IMR-90 (cell line): Measurements from ENCODE around the gene B4GALNT3. TPM values are rescaled to one million over a fixed set of nuclear protein-coding genes. Genes with fewer than 3 reads are reported as not detected.

ENCODE experiments used
- ATAC-seq: fragments of 200-7000 bp; cut with Tn5 transposase; 2 replicates; pipeline ENCODE4 v1.9.1; 2020; ENCODE audit warnings: low read depth, mild to moderate bottlenecking, moderate library complexity
- BruUV-seq: library from RNA; stranded (reverse); fragments of 400-500 nt; replicated peaks from 2 replicates; lab custom pipeline; 2021; lab: Mats Ljungman, UMichigan
- CTCF ChIA-PET: fragments of 300-600 bp; formaldehyde crosslinking; extraction: SDS; loops from one replicate; lab custom pipeline; 2021; ENCODE audit warnings: antibody characterized with exemption; lab: Yijun Ruan, JAX
- POLR2A ChIA-PET: fragments of 300-600 bp; sonication (Branson Sonifier 250); formaldehyde crosslinking; loops from one replicate; lab custom pipeline; 2022; ENCODE audit warnings: antibody characterized with exemption; ENCODE audit not compliant: unreplicated experiment; lab: Charles Lee
- DNase-seq: peaks from one replicate; pipeline ENCODE4 v3.0.0; 2013
- H2AFZ ChIP-seq: replicated peaks from 2 replicates; pipeline ENCODE3; 2013; ENCODE audit warnings: low read length, mild to moderate bottlenecking; ENCODE audit not compliant: poor library complexity
- H2AK5ac ChIP-seq: 2 replicates; pipeline ENCODE4 v1.6.1; 2013; ENCODE audit warnings: low read depth, low read length, inconsistent platforms
- H2AK9ac ChIP-seq: replicated peaks from 2 replicates; pipeline ENCODE3; 2013; ENCODE audit warnings: mild to moderate bottlenecking, low read depth, low read length, moderate library complexity; ENCODE audit not compliant: poor library complexity
- H2BK120ac ChIP-seq: 2 replicates; pipeline ENCODE4 v1.6.1; 2013; ENCODE audit warnings: low read depth, low read length, inconsistent platforms
- H2BK15ac ChIP-seq: 3 replicates; pipeline ENCODE4 v1.6.1; 2013; ENCODE audit warnings: low read depth, low read length, inconsistent platforms
- H2BK20ac ChIP-seq: 2 replicates; pipeline ENCODE4 v1.6.1; 2013; ENCODE audit warnings: low read depth, mild to moderate bottlenecking, inconsistent platforms, low read length, moderate library complexity
- H2BK5ac ChIP-seq: 2 replicates; pipeline ENCODE4 v1.6.1; 2013; ENCODE audit warnings: mild to moderate bottlenecking, low read depth, low read length, inconsistent platforms; ENCODE audit not compliant: poor library complexity, severe bottlenecking
- H3K14ac ChIP-seq: replicated peaks from 2 replicates; pipeline ENCODE4 v1.6.1; 2013; ENCODE audit warnings: low read depth, low read length, inconsistent platforms
- H3K18ac ChIP-seq: 2 replicates; pipeline ENCODE4 v1.6.1; 2013; ENCODE audit warnings: low read depth, low read length, control low read depth
- H3K23ac ChIP-seq: 2 replicates; pipeline ENCODE4 v1.6.1; 2013; ENCODE audit warnings: low read depth, low read length, inconsistent platforms
- H3K27ac ChIP-seq: 2 replicates; pipeline ENCODE4 v1.5.1; 2013; ENCODE audit warnings: mild to moderate bottlenecking, control low read depth, low read length; ENCODE audit not compliant: insufficient read depth
- H3K27me3 ChIP-seq: 2 replicates; pipeline ENCODE4 v1.6.1; 2013; ENCODE audit warnings: low read length; ENCODE audit not compliant: control insufficient read depth, insufficient read depth
- H3K36me3 ChIP-seq: 2 replicates; pipeline ENCODE4 v1.6.1; 2013; ENCODE audit warnings: low read length, mixed read lengths; ENCODE audit not compliant: control insufficient read depth, insufficient read depth
- H3K4ac ChIP-seq: 2 replicates; pipeline ENCODE4 v1.6.1; 2013; ENCODE audit warnings: low read depth, low read length, inconsistent platforms
- H3K4me1 ChIP-seq: 2 replicates; pipeline ENCODE4 v1.6.1; 2013; ENCODE audit warnings: low read length, mixed read lengths; ENCODE audit not compliant: control insufficient read depth, insufficient read depth
- H3K4me2 ChIP-seq: 2 replicates; pipeline ENCODE4 v1.6.1; 2013; ENCODE audit warnings: low read depth, mild to moderate bottlenecking, control low read depth, low read length, moderate library complexity
- H3K4me3 ChIP-seq: 2 replicates; pipeline ENCODE4 v1.5.1; 2013; ENCODE audit warnings: low read depth, mild to moderate bottlenecking, control low read depth, low read length, moderate library complexity; ENCODE audit not compliant: insufficient read depth
- H3K56ac ChIP-seq: 2 replicates; pipeline ENCODE4 v1.6.1; 2013; ENCODE audit warnings: low read length, inconsistent platforms; ENCODE audit not compliant: insufficient read depth; ENCODE audit errors: extremely low read depth
- H3K79me1 ChIP-seq, 2 experiments: 2 replicates each; pipeline ENCODE4 v1.6.1; 2013; ENCODE audit warnings: low read length in 2 of 2, inconsistent platforms in 1 of 2, low read depth in 1 of 2
- H3K9ac ChIP-seq: 2 replicates; pipeline ENCODE4 v1.6.1; 2013; ENCODE audit warnings: low read depth, low read length, control low read depth
- H3K9me1 ChIP-seq: 2 replicates; pipeline ENCODE4 v1.6.1; 2013; ENCODE audit warnings: low read length, inconsistent platforms; ENCODE audit not compliant: insufficient read depth
- H3K9me3 ChIP-seq: 2 replicates; pipeline ENCODE4 v1.6.1; 2013; ENCODE audit warnings: low read length; ENCODE audit not compliant: control insufficient read depth, insufficient read depth
- H4K20me1 ChIP-seq: 2 replicates; pipeline ENCODE4 v1.6.1; 2013; ENCODE audit warnings: low read length, inconsistent platforms; ENCODE audit not compliant: insufficient read depth
- H4K5ac ChIP-seq: 2 replicates; pipeline ENCODE4 v1.6.1; 2013; ENCODE audit warnings: mild to moderate bottlenecking, low read depth, low read length, control low read depth
- H4K8ac ChIP-seq, 2 experiments: 2 replicates each; pipeline ENCODE4 v1.6.1; 2013; ENCODE audit warnings: low read depth in 2 of 2, low read length in 2 of 2, control low read depth in 1 of 2, inconsistent platforms in 1 of 2
- H4K91ac ChIP-seq: 2 replicates; pipeline ENCODE4 v1.6.1; 2013; ENCODE audit warnings: low read depth, low read length, inconsistent platforms; ENCODE audit not compliant: insufficient read depth
- CHD1 ChIP-seq: IDR thresholded peaks from 2 replicates; pipeline ENCODE4 v1.6.1; 2012; ENCODE audit warnings: low read depth, low read length, improper control_type of control experiment
- ELK1 ChIP-seq: fragments of 150-350 bp; IDR thresholded peaks from 2 replicates; pipeline ENCODE4 v1.6.1; 2016; ENCODE audit warnings: low read depth, mild to moderate bottlenecking, low read length, moderate library complexity, borderline replicate concordance
- FOS ChIP-seq: fragments of 150-350 bp; IDR thresholded peaks from 2 replicates; pipeline ENCODE4 v1.6.1; 2016; ENCODE audit warnings: low read depth, low read length
- MAZ ChIP-seq: IDR thresholded peaks from 2 replicates; pipeline ENCODE4 v1.6.1; 2012; ENCODE audit warnings: low read depth, mild to moderate bottlenecking, low read length, improper control_type of control experiment, moderate library complexity, borderline replicate concordance
- NFE2L2 ChIP-seq: fragments of 150-350 bp; IDR thresholded peaks from 2 replicates; pipeline ENCODE4 v1.6.1; 2016; ENCODE audit warnings: low read depth, mild to moderate bottlenecking, low read length
- POLR2A ChIP-seq: IDR thresholded peaks from 2 replicates; pipeline ENCODE4 v1.6.1; 2012; ENCODE audit warnings: mild to moderate bottlenecking, low read depth, low read length
- RCOR1 ChIP-seq: IDR thresholded peaks from 2 replicates; pipeline ENCODE4 v1.6.1; 2012; ENCODE audit warnings: mild to moderate bottlenecking, low read length, improper control_type of control experiment; ENCODE audit not compliant: insufficient replicate concordance
- SMC3 ChIP-seq: fragments of 150-350 bp; IDR thresholded peaks from 2 replicates; pipeline ENCODE4 v1.6.1; 2016; ENCODE audit warnings: low read depth, mild to moderate bottlenecking, antibody characterized with exemption, low read length, moderate library complexity
- WGBS, 2 experiments: methylation state at CpG; one replicate each; pipeline versions ENCODE4 v1.1.5 to v1.1.7; 2013; ENCODE audit warnings: missing lambda C conversion rate in 2 of 2; ENCODE audit not compliant: insufficient read length in 1 of 2; ENCODE audit errors: extremely low coverage in 2 of 2; 5-methylcytosine and 5-hydroxymethylcytosine counted together
- dilution Hi-C: fragments of 300-500 bp; cut with HindIII; formaldehyde crosslinking; loops from one replicate; pipeline ENCODE4 v1.14.3; 2018; ENCODE audit warnings: low sequenced_read_pairs; ENCODE audit not compliant: unreplicated experiment
- in situ Hi-C: fragments of 300-500 bp; cut with MboI; formaldehyde crosslinking; loops from 3 replicates; pipeline ENCODE4 v1.14.3; 2019; ENCODE audit warnings: low sequenced_read_pairs, inconsistent platforms, mixed read lengths
- intact Hi-C: fragments of 100-400 bp; cut with micrococcal nuclease; formaldehyde crosslinking; loops from 2 replicates; pipeline ENCODE4 v1.10.0; 2022
- polyA plus RNA-seq, 3 experiments: library from polyadenylated mRNA; depleted of rRNA; stranded (reverse); fragments of >200 nt; gene quantifications; 2 replicates each; pipeline ENCODE4 v1.2.3, GENCODE V29; 2012; ENCODE audit warnings: low replicate concordance in 1 of 3
- total RNA-seq: library from RNA; depleted of rRNA; stranded (reverse); fragments of >200 nt; gene quantifications from 2 replicates; pipeline ENCODE4 v1.2.3, GENCODE V29; 2012

B4GALNT3 gene
- total and polyA plus RNA-seq, 2 of the 4 experiments (the other 2 are of a cell fraction): not detected

DNA sequence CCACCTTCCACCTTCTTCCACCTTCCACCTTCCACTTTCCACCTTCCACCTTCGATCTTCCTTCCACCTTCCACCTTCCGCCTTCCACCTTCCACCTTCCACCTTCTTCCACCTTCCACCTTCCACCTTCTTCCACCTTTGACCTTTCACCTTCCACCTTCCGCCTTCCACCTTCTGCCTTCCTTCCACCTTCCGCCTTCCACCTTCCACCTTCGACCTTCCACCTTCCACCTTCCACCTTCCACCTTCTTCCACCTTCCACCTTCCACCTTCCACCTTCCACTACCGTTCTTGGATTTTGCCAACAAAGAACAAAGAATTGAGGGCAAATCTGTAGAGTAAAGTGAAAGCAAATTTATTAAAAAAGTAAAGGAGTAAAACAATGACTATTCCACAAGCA is 53.2 kb downstream of the B4GALNT3 start (continued):
- no peak for TF ChIP-seq MAZ
- TF ChIP-seq CHD1: no peak

- no peak overlapping the region for H3K18ac ChIP-seq
- in situ Hi-C loops: no loop called here
- no peak overlapping the region for H2AK5ac ChIP-seq
- no peak overlapping the region for H2BK20ac ChIP-seq
- no peak overlapping the region for H3K27ac ChIP-seq
- no peaks in the 10 kb centered on the region for H3K79me1 ChIP-seq
- H3K23ac ChIP-seq: no peak overlapping the region
- ChIA-PET CTCF (no interaction called here), POLR2A (no interaction called here)
- no peak overlapping the region for H3K9ac ChIP-seq
- 0 out of 2 replicates have a peak, but pooled peaks cover 6% of the 10 kb centered on the region for H3K9me1 ChIP-seq
- dilution Hi-C loops: no loop called here
- H2BK15ac ChIP-seq: no peak overlapping the region
- no peak overlapping the region for H2AFZ ChIP-seq
- DNase-seq (no peak), ATAC-seq (no peak)
- H3K14ac ChIP-seq: no peak overlapping the region
- H4K5ac ChIP-seq: no peak overlapping the region
- no TSS peak for BruUV-seq
- intact Hi-C loops: no loop called here
- no peak overlapping the region for H4K91ac ChIP-seq
- peaks cover 31% of the 10 kb centered on the region for H3K27me3 ChIP-seq
- H2BK5ac ChIP-seq: no peak overlapping the region
- H3K4ac ChIP-seq: no peak overlapping the region
- 100% methylated on average over 1 of the region's 7 CpGs; no CpG with 5 or more reads in 1 of the 2 experiments for WGBS, 2 experiments
- H3K4me3 ChIP-seq: no peak overlapping the region
- H2AK9ac ChIP-seq: no peak overlapping the region
- H3K4me2 ChIP-seq: no peak overlapping the region
- H3K9me3 ChIP-seq: peaks cover 2% of the 10 kb centered on the region; the same call in 1 of the 2 replicates
- H3K36me3 ChIP-seq: no peaks in the 10 kb centered on the region
- H3K4me1 ChIP-seq: no peaks in the 10 kb centered on the region; the same call in 1 of the 2 replicates
- TF ChIP-seq CHD1 (no peak), NFE2L2 (no peak), MAZ (no peak), SMC3 (no peak), FOS (no peak), ELK1 (no peak), POLR2A (no peak), RCOR1 (no peak)
- H4K20me1 ChIP-seq: no peaks in the 10 kb centered on the region
- H3K56ac ChIP-seq: no peak overlapping the region
- no peak overlapping the region for H2BK120ac ChIP-seq
- H4K8ac ChIP-seq: no peak overlapping the region
These were observed 53.7 kb downstream of the B4GALNT3 start for GRCh38 chr12:513446-513845.
